B cell (primary cell): Measurements from ENCODE around the gene GALC. TPM values are rescaled to one million over a fixed set of nuclear protein-coding genes. Genes with fewer than 3 reads are reported as not detected.

Experiments used
- ATAC-seq: fragments of 200-7000 bp; cut with Tn5 transposase; one replicate; pipeline ENCODE4 v1.10.0; 2021; ENCODE audit warnings: low read depth, mild to moderate bottlenecking, moderate number of reproducible peaks, moderate library complexity
- CTCF ChIA-PET: fragments of 350-600 bp; sonication (Branson Sonifier 250); formaldehyde crosslinking; loops from one replicate; lab custom pipeline; 2021; ENCODE audit warnings: antibody characterized with exemption, inconsistent platforms; lab: Charles Lee
- POLR2A ChIA-PET: fragments of 350-600 bp; sonication (Branson Sonifier 250); formaldehyde crosslinking; loops from one replicate; lab custom pipeline; 2021; ENCODE audit warnings: antibody characterized with exemption; lab: Charles Lee
- DNase-seq: peaks from one replicate; pipeline ENCODE4 v3.0.0; 2013
- H2AFZ ChIP-seq: 2 replicates; pipeline ENCODE4 v1.6.1; 2012; ENCODE audit warnings: mild to moderate bottlenecking, low read depth, low read length; ENCODE audit not compliant: insufficient read depth, poor library complexity, severe bottlenecking
- H3K27ac ChIP-seq, 2 donors: 1 replicate in 1 of 2; 2 replicates in 1 of 2; pipeline ENCODE4 v1.5.1; 2012 to 2013; ENCODE audit warnings: low read length in 2 of 2, mild to moderate bottlenecking in 2 of 2, moderate library complexity in 1 of 2
- H3K27me3 ChIP-seq, 4 experiments: fragments of 200-600 bp in 1 of 4; sonication (generic) in 1 of 4; replicated peaks in 1 of 4; 1 replicate in 2 of 4; 2 replicates in 2 of 4; pipeline versions ENCODE4 v1.6.1 to v1.7.0; 2013 to 2016; ENCODE audit warnings: low read length in 3 of 4, mild to moderate bottlenecking in 2 of 4, mixed read lengths in 1 of 4, moderate library complexity in 1 of 4; ENCODE audit not compliant: insufficient read depth in 4 of 4, control insufficient read depth in 3 of 4; ENCODE audit errors: control extremely low read depth in 1 of 4
- H3K36me3 ChIP-seq, 2 experiments: replicated peaks in 1 of 2; 1 replicate in 1 of 2; 2 replicates in 1 of 2; pipeline versions ENCODE4 v1.6.1 to v1.7.1; 2013; ENCODE audit warnings: low read length in 1 of 2; ENCODE audit not compliant: insufficient read depth in 2 of 2, control insufficient read depth in 1 of 2; ENCODE audit errors: control extremely low read depth in 1 of 2, extremely low read depth in 1 of 2
- H3K4me1 ChIP-seq, 2 donors: fragments of 200-600 bp in 1 of 2; sonication (generic) in 1 of 2; 1 replicate in 1 of 2; 2 replicates in 1 of 2; pipeline versions ENCODE4 v1.5.1 to v1.6.1; 2013 to 2017; ENCODE audit warnings: low read length in 2 of 2; ENCODE audit not compliant: control insufficient read depth in 2 of 2, insufficient read depth in 2 of 2
- H3K4me2 ChIP-seq: replicated peaks from 2 replicates; pipeline ENCODE3; 2012; ENCODE audit warnings: mild to moderate bottlenecking, low read depth, low read length; ENCODE audit not compliant: poor library complexity, severe bottlenecking
- H3K4me3 ChIP-seq, 5 experiments: fragments of 200-600 bp in 1 of 5; sonication (generic) in 1 of 5; 1 replicate in 3 of 5; 2 replicates in 2 of 5; pipeline versions ENCODE4 v1.5.1 to v1.7.0; 2011 to 2016; ENCODE audit warnings: low read length in 4 of 5, mild to moderate bottlenecking in 4 of 5, low read depth in 2 of 5, control low read depth in 1 of 5, moderate library complexity in 1 of 5; ENCODE audit not compliant: insufficient read depth in 1 of 5; ENCODE audit errors: control extremely low read depth in 1 of 5, extremely low read depth in 1 of 5
- H3K79me2 ChIP-seq: fragments of 200-600 bp; sonication (generic); one replicate; pipeline ENCODE4 v1.6.0; 2016; ENCODE audit warnings: low read length; ENCODE audit not compliant: control insufficient read depth, insufficient read depth
- H3K9ac ChIP-seq: fragments of 200-600 bp; sonication (generic); 2 replicates; pipeline ENCODE4 v1.6.1; 2017; ENCODE audit warnings: mild to moderate bottlenecking, low read length, moderate library complexity
- H3K9me3 ChIP-seq, 3 donors: one replicate each; pipeline versions ENCODE4 v1.6.1 to v1.7.1; 2013; ENCODE audit warnings: low read length in 2 of 3; ENCODE audit not compliant: control insufficient read depth in 2 of 3, insufficient read depth in 1 of 3; ENCODE audit errors: control extremely low read depth in 1 of 3
- H4K20me1 ChIP-seq: 2 replicates; pipeline ENCODE4 v1.6.0; 2012; ENCODE audit warnings: mild to moderate bottlenecking, low read length; ENCODE audit not compliant: insufficient read depth, control insufficient read depth, poor library complexity, severe bottlenecking
- H3K27ac Mint-ChIP-seq: one replicate; pipeline ENCODE4 v1.8.0; 2021; ENCODE audit warnings: mixed read lengths
- H3K27me3 Mint-ChIP-seq: one replicate; pipeline ENCODE4 v1.8.0; 2021; ENCODE audit warnings: mixed read lengths
- H3K4me1 Mint-ChIP-seq: one replicate; pipeline ENCODE4 v1.8.0; 2021; ENCODE audit warnings: mixed read lengths
- H3K4me3 Mint-ChIP-seq: one replicate; pipeline ENCODE4 v1.8.0; 2021; ENCODE audit warnings: mixed read lengths
- H3K9me3 Mint-ChIP-seq: one replicate; pipeline ENCODE4 v1.8.0; 2022; ENCODE audit warnings: mixed read lengths; ENCODE audit not compliant: insufficient read depth
- EZH2 ChIP-seq: IDR thresholded peaks from 2 replicates; pipeline ENCODE4 v1.6.1; 2012; ENCODE audit warnings: borderline replicate concordance, low read depth, mild to moderate bottlenecking, moderate library complexity, low read length; ENCODE audit not compliant: insufficient read depth, poor library complexity, severe bottlenecking
- WGBS: methylation state at CpG from one replicate; pipeline ENCODE4 v1.1.5; 2013; ENCODE audit warnings: missing lambda C conversion rate; ENCODE audit not compliant: insufficient coverage; 5-methylcytosine and 5-hydroxymethylcytosine counted together
- intact Hi-C: fragments of 100-400 bp; cut with micrococcal nuclease; formaldehyde crosslinking; loops from one replicate; pipeline ENCODE4 v1.10.0; 2022
- polyA plus RNA-seq: library from polyadenylated mRNA; depleted of rRNA; stranded (reverse); fragments of >200 nt; gene quantifications from 2 replicates; pipeline ENCODE4 v1.2.3, GENCODE V29; 2012
- total RNA-seq, 2 donors: library from RNA; stranded (reverse); fragments of 120-200 nt in 1 of 2; gene quantifications; 1 replicate in 1 of 2; 2 replicates in 1 of 2; pipeline versions ENCODE4 v1.2.3 to v1.2.4, GENCODE V29; 2013 to 2022
- TF ChIP-seq, protein P1 (sequence below): fragments of 200-600 bp; IDR thresholded peaks from one replicate; pipeline ENCODE4 v1.8.0; 2022; ENCODE audit warnings: antibody characterized with exemption, mild to moderate bottlenecking

The GALC gene
- total and polyA plus RNA-seq, 2 donors (not counting 1 experiment from before 2014, with no cell fraction given) = 4.9 to 17.8 TPM

DNA sequence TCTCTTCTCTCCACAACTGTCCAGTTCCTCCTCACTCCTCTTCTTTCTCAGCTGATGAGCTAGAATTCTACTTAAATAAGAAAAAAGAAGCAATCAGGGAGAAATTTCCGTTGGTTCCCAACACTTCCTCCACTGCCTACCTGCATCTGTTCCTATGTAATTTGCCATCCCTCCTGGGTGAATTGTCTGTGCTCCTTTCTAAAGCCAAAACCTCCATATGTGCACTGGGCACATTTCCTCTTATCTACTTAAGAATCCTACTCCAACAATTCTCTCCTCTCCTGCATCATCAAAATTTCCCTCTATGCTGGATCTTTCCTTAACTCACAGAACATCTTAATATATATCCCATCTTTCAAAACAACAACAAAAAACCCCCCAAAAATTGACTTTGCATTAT, 47.2 kb upstream of the GALC start:
- Histone ChIP-seq H3K27me3 (peaks cover 0 to 6% (median 0%) of the 10 kb centered on the region in 4 experiments), H3K79me2 (no peaks in the 10 kb centered on the region), H2AFZ (no peak overlapping the region), H3K9me3 (no peaks in the 10 kb centered on the region), H4K20me1 (no peaks in the 10 kb centered on the region), H3K4me1 (no peaks in the 10 kb centered on the region), H3K36me3 (no peaks in the 10 kb centered on the region), H3K27ac (no peak overlapping the region), H3K4me3 (no peak overlapping the region), H3K4me2 (no peak overlapping the region), H3K9ac (no peak overlapping the region)
- H3K4me1 Mint-ChIP-seq = no peaks in the 10 kb centered on the region
- no peaks in the 10 kb centered on the region for H3K27me3 Mint-ChIP-seq
- no peak for TF ChIP-seq EZH2
- TF ChIP-seq, protein P1, sequence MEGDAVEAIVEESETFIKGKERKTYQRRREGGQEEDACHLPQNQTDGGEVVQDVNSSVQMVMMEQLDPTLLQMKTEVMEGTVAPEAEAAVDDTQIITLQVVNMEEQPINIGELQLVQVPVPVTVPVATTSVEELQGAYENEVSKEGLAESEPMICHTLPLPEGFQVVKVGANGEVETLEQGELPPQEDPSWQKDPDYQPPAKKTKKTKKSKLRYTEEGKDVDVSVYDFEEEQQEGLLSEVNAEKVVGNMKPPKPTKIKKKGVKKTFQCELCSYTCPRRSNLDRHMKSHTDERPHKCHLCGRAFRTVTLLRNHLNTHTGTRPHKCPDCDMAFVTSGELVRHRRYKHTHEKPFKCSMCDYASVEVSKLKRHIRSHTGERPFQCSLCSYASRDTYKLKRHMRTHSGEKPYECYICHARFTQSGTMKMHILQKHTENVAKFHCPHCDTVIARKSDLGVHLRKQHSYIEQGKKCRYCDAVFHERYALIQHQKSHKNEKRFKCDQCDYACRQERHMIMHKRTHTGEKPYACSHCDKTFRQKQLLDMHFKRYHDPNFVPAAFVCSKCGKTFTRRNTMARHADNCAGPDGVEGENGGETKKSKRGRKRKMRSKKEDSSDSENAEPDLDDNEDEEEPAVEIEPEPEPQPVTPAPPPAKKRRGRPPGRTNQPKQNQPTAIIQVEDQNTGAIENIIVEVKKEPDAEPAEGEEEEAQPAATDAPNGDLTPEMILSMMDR = no peak
- no peaks in the 10 kb centered on the region for H3K9me3 Mint-ChIP-seq
- POLR2A ChIA-PET = no interaction called here
- CTCF ChIA-PET = interaction anchor here (1.1 kb wide), 1 partner anchor 9 kb away, joined by 3 read pairs; no protein-coding TSS in a partner anchor
- H3K27ac Mint-ChIP-seq = no peak overlapping the region
- no CpG with 5 or more reads among the region's 1 CpG for WGBS
- DNase-seq = no peak
- intact Hi-C loops = no loop called here
- no peak for ATAC-seq
- H3K4me3 Mint-ChIP-seq = no peak overlapping the region

DNA sequence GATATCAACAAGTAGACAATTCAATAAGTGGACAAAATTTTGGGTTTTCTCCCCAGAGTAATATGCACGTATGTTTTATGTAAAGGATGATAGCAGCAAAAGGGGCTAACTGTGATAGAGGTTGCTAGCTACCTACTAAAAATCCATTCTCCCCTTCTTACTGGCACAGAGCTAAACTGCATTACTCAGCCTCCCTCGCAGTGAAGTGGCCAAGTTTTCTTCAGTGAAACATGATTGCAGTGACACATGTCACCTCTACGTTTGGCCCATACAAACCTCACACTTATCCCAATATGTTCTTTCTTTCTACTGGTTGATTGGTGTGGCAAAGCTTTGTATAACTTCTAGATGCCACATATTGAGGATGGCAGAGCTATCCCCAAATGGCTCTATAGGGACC, 46.2 kb upstream of the GALC start:
- no peak overlapping the region for H3K4me3 ChIP-seq
- Mint-ChIP-seq H3K4me3 (no peak overlapping the region), H3K4me1 (no peaks in the 10 kb centered on the region), H3K9me3 (no peaks in the 10 kb centered on the region), H3K27ac (no peak overlapping the region), H3K27me3 (no peaks in the 10 kb centered on the region)
- ATAC-seq (no peak), DNase-seq (no peak)
- H3K4me1 ChIP-seq = no peaks in the 10 kb centered on the region
- CTCF ChIA-PET = interaction anchor here (0.8 to 1.1 kb wide), 3 partner anchors 10 to 130 kb away, joined by 3 to 4 read pairs (median 4); no protein-coding TSS in a partner anchor
- peaks cover 0 to 6% (median 0%) of the 10 kb centered on the region in 4 experiments for H3K27me3 ChIP-seq
- H3K9ac ChIP-seq = no peak overlapping the region
- no peaks in the 10 kb centered on the region for H4K20me1 ChIP-seq
- POLR2A ChIA-PET = no interaction called here
- H3K27ac ChIP-seq = no peak overlapping the region
- no peak for TF ChIP-seq EZH2
- TF ChIP-seq, protein P1 = no peak
- WGBS = no CpG with 5 or more reads among the region's 3 CpGs
- H3K36me3 ChIP-seq = no peaks in the 10 kb centered on the region
- no peaks in the 10 kb centered on the region for H3K9me3 ChIP-seq
- no peak overlapping the region for H2AFZ ChIP-seq
- no peaks in the 10 kb centered on the region for H3K79me2 ChIP-seq
- H3K4me2 ChIP-seq = no peak overlapping the region
- intact Hi-C loops = no loop called here
